Left hindlimb (tissue), 1 donor: ENCODE data around the gene FAM131A.

Experiments used
- DNase-seq: peaks from one replicate; pipeline ENCODE4 v3.0.0-alpha.2; 2018

FAM131A gene

GRCh38 chr3:184358921-184359350, 21.5 kb downstream of the FAM131A start:
- DNase-seq: no peak

GRCh38 chr3:184359610-184360009, 22.2 kb downstream of the FAM131A start:
- no peak for DNase-seq

DNA sequence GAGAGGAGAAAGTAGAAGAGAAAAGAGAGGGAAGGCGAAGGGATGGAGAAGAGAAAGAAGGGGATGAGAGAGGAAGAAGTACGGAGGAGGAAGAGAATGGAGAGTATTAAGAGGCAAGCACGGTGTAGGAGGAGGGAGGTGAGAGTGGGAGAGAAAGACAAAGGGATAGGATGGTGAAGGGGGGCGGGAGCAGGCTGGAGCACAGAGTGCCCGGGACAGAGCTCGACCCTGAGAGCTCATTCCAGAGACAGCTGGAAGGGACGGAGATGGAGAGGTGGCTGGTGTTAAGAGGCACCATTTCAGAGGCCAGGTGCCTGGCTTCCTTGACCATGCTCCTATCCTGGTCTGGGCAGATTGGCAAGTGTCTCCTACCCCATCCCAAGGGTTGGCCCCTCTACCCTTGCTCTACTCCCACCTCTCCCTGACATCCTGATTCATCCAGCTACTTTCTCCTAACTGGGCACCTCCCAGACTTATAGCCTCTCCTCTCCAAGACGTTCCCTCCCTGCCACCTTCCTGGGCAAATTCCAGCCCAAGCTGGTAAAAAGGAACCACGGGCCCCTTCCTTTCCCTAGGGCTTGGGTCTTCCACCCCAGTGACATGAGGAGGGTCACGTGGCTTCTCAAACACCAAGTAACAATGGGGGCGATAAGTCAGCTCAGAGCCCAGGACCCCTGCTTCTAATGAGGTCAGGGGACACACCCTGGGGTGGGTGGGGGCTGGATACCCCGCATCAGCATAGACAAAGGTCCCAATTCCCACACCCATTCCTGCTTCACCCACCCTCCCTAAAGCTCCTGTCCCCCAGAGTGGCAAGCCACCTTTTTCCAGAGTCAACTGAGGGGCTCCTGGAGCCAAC, 22.9 kb downstream of the FAM131A start:
- no peak for DNase-seq

DNA sequence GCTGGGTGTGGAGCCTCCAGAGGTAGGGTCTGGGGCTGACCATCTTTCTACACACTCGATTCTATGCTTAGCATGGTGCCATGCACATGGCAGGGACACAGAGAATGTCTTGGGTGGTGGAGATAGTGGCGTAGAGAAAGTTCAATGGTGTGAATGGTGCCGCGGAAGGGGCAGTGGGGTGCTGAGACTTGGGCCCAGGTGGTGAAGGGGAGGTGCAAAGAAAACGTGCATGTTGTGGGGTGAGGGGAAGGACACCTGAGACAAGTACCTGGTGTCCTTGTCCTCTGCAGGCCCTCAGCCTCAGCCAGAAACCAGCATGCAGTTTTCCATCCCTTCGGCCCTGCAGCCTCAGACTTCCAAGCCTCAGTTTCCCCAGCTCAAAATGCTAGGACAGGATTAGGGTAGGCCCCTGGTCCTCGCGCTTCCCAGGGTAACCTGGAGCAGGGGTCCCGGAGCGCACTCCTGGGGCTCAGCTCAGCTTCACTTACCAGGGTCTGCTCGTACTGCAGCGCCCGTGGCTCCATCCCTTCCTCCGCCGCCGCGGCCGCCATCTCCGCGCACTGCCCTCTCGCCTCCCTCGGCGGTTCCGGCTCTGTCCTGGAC, 23.6 kb downstream of the FAM131A start:
- no peak for DNase-seq

- peak; percentile 82 for DNase-seq
Measured at GRCh38 chr3:184361532-184361931, 24.1 kb downstream of the FAM131A start, which contains the start of the genes CLCN2 and POLR2H. CLCN2 (minus strand) TSS chr3:184361605; CDS start chr3:184361479, 126 bp downstream. POLR2H (plus strand) TSS chr3:184361710; CDS start chr3:184363493, 1,783 bp downstream.

DNA sequence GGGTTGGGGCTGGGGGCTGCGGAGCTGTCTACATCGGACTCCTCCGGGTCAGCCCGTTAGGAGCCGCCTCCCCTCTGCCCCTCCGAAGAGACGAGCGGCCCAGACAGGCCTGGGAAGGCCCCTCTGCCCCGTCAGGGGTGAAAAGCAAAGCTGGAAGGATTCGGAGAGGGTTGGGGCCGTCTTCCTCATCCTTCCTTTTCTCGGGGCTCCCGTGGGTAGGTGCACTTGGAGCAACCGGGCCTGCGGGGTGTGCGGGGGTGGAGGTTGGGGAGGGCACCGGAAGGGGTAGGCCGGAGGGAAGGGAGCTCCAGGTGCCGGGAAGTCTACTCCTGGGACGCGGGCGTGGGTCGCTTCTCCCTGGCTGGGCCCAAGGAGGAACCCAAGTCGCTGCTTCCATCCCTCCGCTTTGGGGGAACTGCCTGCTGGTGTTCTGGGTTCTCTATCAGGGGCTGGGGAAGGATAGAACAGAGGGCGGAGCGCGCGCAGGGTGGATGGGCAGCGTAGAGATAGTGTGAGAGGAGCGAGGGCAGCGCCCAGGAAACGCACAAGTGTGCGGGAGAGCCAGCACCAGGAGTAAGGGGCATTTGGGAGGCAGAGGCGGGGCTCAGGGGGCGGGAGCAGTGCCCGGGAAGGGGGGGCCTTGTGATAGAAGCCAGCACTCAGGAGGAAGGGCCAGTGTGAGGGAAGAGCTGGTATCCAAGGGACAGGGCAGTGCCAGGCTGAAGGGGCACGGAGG, 24.7 kb downstream of the FAM131A start:
- no peak for DNase-seq

DNA sequence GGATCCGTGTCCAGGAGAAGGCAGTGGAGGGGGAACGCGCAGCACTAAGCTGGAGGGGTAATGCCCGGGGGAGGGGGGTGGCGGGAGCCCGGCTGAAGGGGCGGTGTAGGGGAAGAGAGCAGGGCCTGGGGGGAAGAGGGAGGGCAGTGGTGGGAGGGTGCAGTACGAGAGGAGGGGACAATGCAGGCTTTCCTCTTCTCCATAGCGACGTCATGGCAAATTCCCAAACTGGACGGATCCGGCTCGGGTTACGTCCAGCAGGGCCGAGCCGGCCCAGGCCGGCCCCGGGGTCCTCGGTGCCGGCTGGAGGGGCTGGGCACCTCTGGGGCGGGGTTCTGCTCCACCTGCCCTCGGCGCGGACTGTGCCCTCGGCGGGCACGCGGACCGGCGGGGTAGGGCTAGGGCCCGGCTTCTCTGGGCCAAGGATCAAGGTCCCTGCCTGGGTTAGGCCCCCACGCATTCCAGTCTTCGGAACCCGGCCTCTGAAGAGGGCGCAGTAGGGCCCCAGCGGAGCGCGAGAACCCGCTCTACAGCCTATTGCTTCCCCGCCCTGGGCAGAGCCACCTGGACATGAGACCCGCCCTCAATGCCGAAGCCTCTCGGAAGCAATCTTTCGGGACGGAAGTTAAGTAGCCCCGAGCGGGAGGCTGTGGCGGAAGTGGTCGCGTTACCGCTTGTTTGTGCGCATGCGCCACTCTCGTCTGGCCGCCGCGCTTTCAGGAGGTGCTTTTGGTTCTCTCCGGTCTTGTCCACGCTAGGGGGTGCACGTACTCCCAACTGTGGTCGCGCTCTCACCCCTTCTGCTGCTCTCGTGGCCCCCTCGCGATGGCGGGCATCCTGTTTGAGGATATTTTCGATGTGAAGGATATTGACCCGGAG, 25.5 kb downstream of the FAM131A start:
- DNase-seq: peak; percentile 98

DNA sequence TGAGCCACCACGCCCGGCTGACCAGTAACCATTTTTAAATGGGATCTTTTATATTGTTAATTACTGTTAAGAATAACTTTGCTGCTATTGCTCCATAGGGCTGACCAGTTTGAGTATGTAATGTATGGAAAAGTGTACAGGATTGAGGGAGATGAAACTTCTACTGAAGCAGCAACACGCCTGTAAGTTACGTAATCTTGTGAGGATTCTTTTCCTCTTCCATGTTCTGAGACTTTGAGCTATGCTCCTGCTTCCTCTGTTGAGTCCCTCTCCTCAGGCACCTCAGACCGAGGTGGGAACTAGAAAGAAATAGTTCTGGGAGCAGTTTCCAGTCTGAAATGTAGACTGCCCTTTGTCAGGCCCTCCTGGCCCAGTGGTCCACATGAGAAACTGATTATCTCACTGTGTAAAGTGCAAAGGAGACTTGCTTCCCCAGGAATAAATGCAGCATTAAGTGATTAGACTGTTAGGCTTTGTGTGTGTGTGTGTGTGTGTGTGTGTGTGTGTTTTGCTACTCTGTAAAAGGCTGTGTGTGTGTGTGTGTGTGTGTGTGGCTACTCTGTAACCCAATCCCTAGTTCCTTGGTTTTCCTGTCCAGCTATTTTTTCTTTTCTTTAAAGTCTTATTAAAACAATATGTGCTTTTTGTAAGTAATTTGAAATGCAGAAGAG, 29.4 kb downstream of the FAM131A start:
- DNase-seq: no peak

DNA sequence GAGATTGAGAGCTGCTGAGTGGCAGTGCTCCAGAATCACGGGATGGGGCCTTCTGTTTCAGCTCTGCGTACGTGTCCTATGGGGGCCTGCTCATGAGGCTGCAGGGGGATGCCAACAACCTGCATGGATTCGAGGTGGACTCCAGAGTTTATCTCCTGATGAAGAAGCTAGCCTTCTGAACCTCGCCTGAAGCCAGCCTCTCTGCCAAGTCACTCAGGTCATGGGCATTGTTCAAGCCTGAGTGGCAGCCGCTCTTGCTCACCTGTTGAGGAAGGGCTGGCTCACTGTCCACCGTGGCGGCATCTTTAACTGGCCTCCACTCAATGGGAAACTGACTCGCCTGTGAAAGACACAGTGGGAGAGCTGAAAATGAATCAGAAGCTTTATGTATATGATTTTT, 30.7 kb downstream of the FAM131A start:
- no peak for DNase-seq

DNA sequence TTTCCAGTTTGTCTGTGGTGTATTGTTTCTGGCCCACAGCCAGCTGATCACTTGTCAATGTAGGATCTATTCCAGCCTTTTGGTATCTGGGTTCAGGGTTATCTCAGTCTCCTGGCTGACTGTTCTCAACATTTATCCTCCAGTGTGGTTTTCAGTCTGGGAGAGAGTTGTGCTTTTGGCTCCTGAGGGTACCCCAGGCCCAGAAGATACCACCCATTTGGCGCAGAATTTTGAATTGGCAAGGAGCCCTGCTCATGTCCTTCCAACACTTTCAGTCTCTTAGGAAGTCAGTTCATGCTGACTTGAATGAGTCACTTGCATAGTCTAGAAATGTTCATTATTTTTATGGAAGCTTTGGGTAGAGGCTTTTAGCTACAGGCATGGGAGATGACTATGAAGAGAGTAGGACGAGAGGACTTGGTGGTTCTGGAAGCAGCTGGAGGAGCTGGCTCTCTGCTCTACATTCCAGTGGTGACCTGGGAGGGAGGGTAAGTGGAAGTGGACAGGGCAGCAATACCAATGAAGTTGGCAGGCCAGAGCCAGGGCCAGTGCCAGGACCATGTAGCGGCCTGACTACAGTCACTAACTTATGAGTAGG, 31.3 kb downstream of the FAM131A start:
- DNase-seq: peak; percentile 73

GRCh38 chr3:184371570-184372018, 34.2 kb downstream of the FAM131A start:
- peak; percentile 84 for DNase-seq

- DNase-seq: no peak
Measured at GRCh38 chr3:184372296-184372821, 35.0 kb downstream of the FAM131A start.

DNA sequence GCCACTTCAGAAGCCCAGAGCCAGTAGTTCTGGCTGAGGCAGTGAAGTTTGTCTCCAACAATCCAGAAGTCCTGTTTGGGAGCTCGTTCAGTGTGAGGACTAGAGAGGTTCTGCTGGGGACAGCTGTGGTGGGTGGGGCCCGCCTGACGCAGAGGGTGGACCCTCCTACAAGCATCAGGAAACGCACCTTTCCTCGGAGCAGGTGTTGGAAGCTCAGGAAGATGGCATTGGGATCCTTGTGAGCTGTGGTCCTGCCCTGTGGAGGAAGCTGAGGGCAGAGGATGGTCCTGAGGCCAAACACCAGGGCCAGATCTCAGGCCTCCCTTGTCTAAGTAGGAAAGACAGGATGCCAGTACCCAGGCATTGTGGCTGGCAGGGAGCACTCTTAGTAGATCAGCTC, 35.5 kb downstream of the FAM131A start:
- no peak for DNase-seq

DNA sequence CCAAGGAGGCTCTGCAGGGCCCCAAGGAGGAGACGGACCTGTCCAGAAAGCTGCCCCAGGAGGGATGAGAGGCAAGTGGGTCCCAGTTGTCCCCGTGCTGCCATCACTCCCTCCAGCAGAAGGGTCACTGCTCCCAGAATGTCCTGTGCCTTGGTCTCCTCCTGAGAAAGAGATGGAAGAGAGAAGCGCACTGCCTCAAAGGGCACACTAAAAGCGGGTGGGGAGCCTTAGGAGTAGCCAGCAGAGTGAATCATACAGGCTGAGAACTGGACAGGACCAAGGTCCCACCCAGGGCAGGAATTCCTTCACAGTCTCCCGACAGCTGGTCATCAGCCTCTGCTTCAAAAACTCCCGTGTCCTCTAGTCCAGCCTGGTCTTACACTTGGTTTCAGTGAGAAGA, 36.0 kb downstream of the FAM131A start:
- DNase-seq: no peak

DNA sequence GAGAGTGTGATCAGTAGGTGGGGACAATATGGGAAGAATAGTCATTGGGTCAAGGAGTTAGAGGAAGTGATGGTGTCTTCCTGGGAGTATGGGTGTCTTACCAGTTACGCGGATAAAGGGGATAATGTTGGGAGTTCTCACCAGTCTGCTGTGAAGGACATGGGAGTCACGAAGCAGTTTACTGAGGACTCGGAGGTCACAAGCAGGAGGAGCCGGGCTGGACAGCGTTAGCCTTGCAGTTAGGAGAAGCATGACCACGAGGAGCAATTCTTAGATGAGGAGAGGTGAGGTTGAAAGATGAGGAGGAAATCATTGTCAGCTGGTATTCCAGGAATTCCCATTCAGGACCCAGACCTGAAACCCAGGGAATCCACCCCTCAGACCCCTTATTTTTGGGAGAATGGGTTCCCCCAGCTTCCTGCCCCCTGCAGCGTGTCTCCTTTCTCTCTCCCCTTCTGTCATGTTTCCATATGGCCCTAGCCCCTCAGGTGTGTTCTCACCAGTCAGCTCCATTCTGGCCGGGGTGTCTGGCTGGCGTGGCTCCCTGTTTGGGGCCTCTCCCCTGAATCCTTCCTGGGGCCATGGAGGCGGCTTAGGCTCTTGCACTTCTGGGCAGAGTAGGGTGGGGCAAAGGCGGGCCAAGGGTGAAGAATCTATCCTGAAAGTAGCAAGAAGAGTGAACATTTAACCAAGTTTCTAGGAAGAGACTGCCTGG, 38.5 kb downstream of the FAM131A start:
- DNase-seq: no peak

DNA sequence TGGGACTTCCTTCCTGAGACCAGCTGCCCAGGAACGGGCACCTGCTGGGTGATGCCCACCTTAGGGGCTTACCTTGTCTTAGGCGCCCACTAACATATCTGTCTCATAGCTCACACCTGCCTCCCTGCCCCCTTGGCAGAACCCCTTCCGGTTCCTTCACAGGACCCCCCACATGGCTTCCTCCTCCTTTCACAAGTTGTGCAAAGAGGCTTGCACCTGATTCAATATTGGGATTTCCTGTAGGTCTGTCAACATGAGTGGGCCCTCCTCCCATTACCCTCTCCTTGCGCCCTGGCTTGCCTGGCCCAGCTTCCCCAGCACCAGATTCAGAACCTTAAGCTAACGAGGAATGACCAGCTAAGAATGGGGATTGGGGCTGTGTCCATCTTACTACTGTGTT, 40.0 kb downstream of the FAM131A start:
- no peak for DNase-seq

DNA sequence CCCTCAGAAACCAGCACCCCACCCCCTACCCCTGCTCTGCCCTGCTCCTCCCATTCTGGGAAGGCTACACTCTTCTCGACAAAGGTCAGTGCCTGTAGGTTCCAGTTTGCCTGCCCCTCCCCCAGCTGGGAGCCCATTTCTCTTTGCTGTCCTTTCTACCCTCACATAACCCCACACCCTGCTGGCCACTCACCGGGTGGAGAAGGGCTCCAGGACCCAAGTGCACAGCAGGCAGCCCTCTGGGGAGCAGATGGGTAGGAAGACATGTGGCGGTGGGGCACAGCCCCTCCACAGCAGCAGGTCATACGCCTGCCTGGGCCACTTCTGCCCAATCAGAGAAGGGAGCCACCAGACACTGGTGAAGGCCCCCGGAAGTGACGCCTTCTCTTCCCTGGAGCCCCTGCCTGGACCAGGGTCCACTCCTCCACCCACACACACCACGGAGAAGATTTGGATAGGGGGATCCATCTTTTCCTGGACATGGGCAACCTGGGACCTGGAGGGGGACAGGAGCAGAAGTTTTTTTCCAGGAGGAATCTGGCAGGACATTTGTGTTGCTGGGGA, 40.6 kb downstream of the FAM131A start, which contains the start of gene THPO:
Gene THPO (minus strand): TSS at position 326 of the 564 bp plus-strand sequence. CDS start 1,948 bp downstream, outside the sequence.
- no peak for DNase-seq

DNA sequence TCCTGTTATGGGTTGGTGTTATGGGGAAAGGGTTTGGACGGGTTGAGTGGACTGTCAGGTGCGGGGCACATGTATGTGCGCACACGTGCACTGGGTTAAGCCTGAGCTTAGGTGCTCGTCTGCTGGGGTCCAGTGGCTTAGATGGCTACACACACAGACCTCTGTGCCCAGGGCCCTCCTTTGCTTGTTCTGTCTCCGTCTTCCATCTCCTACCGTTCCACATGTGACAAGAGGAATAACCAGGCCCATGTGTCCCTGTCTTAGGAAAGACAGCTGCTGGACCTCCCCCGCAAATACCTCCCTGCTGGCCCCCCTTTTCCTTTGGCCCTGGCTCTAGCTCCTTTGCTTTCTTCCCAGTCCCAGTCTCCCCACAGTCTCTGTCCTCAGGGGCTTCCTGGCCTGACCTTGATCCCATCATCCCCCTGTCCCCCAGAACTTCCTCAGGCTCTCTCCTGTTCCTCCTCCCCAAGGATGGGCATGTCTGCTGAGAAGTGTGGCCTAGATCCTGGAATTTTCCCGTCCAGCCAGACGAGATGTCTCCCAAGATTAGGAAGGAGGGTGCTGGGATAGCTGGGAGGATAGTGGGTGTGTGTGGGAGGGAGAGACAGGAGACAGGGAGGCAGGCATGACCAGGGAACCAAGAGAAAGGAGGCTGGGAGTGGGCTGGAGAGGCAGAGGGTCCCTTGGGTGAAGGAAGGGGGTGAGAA, 41.4 kb downstream of the FAM131A start:
- DNase-seq: no peak
